H1 (cell line): ENCODE measurements around the gene DPEP2NB. TPM values are rescaled to one million over a fixed set of nuclear protein-coding genes. Genes with fewer than 3 reads are reported as not detected.

Experiments used
- CTCF ChIA-PET: fragments of 300-600 bp; sonication (Branson Sonifier 250); formaldehyde crosslinking; loops from one replicate; lab custom pipeline; 2021; ENCODE audit not compliant: partially characterized antibody; lab: Charles Lee
- POLR2A ChIA-PET: fragments of 300-600 bp; sonication (Branson Sonifier 250); formaldehyde crosslinking; loops from one replicate; lab custom pipeline; 2021; ENCODE audit warnings: inconsistent platforms; ENCODE audit not compliant: partially characterized antibody; lab: Charles Lee
- DNase-seq, 2 experiments: peaks; one replicate each; pipeline versions ENCODE4 v3.0.0 to v3.0.0-alpha.2; 2010 to 2022; ENCODE audit warnings: low spot score in 2 of 2, low read depth in 1 of 2, mixed read lengths in 1 of 2
- FAIRE-seq: peaks from 2 replicates; lab custom pipeline; 2011; peaks lifted over from hg19 to GRCh38; lab: Jason Lieb, UNC
- H2AFZ ChIP-seq: 2 replicates; pipeline ENCODE4 v1.8.1; 2012; ENCODE audit warnings: low read length, inconsistent platforms
- H2AK5ac ChIP-seq: 2 replicates; pipeline ENCODE4 v1.6.1; 2013; ENCODE audit warnings: low read depth, low read length
- H2BK120ac ChIP-seq: replicated peaks from 2 replicates; pipeline ENCODE3; 2013; ENCODE audit warnings: low read depth, low read length, inconsistent platforms
- H2BK12ac ChIP-seq: 2 replicates; pipeline ENCODE4 v1.6.1; 2013; ENCODE audit warnings: low read depth, low read length
- H2BK15ac ChIP-seq: 2 replicates; pipeline ENCODE4 v1.6.1; 2013; ENCODE audit warnings: low read length
- H2BK20ac ChIP-seq: 2 replicates; pipeline ENCODE4 v1.6.1; 2013; ENCODE audit warnings: low read length
- H2BK5ac ChIP-seq: 2 replicates; pipeline ENCODE4 v1.6.1; 2013; ENCODE audit warnings: low read depth, low read length
- H3K14ac ChIP-seq: 2 replicates; pipeline ENCODE4 v1.6.1; 2013; ENCODE audit warnings: inconsistent platforms; ENCODE audit not compliant: insufficient read length
- H3K18ac ChIP-seq: 2 replicates; pipeline ENCODE4 v1.6.1; 2013; ENCODE audit warnings: low read length; ENCODE audit errors: extremely low read depth
- H3K23ac ChIP-seq: 2 replicates; pipeline ENCODE4 v1.6.1; 2013; ENCODE audit warnings: inconsistent platforms; ENCODE audit not compliant: insufficient read length
- H3K23me2 ChIP-seq: 2 replicates; pipeline ENCODE4 v1.6.1; 2013; ENCODE audit warnings: low read depth, low read length
- H3K27ac ChIP-seq: 2 replicates; pipeline ENCODE4 v1.6.1; 2011; ENCODE audit warnings: low read depth, low read length, inconsistent platforms
- H3K27me3 ChIP-seq, 4 experiments: replicated peaks in 1 of 4; 1 replicate in 1 of 4; 2 replicates in 3 of 4; pipeline versions ENCODE4 v1.6.1 to v1.8.1; 2011 to 2013; ENCODE audit warnings: low read length in 3 of 4, mild to moderate bottlenecking in 3 of 4, inconsistent platforms in 2 of 4, mixed read lengths in 2 of 4, moderate library complexity in 1 of 4; ENCODE audit not compliant: control insufficient read depth in 3 of 4, insufficient read depth in 3 of 4; ENCODE audit errors: extremely low read depth in 1 of 4
- H3K36me3 ChIP-seq, 4 experiments: 2 replicates each; pipeline versions ENCODE4 v1.6.1 to v1.8.1; 2011 to 2013; ENCODE audit warnings: mild to moderate bottlenecking in 4 of 4, low read length in 3 of 4, moderate library complexity in 2 of 4, control low read depth in 1 of 4, inconsistent platforms in 1 of 4; ENCODE audit not compliant: insufficient read depth in 4 of 4, control insufficient read depth in 2 of 4
- H3K4ac ChIP-seq: replicated peaks from 2 replicates; pipeline ENCODE3; 2013; ENCODE audit warnings: low read length, low read depth, mixed read lengths, inconsistent platforms; ENCODE audit not compliant: insufficient read length
- H3K4me1 ChIP-seq, 4 experiments: replicated peaks in 1 of 4; 1 replicate in 1 of 4; 2 replicates in 3 of 4; pipeline versions ENCODE4 v1.6.1 to v1.8.1; 2011 to 2013; ENCODE audit warnings: low read length in 3 of 4, inconsistent platforms in 2 of 4, mixed read lengths in 1 of 4; ENCODE audit not compliant: insufficient read depth in 4 of 4, control insufficient read depth in 3 of 4
- H3K4me2 ChIP-seq, 2 experiments: 2 replicates each; pipeline versions ENCODE4 v1.6.1 to v1.8.1; 2011 to 2013; ENCODE audit warnings: low read depth in 2 of 2, low read length in 2 of 2, control low read depth in 1 of 2, inconsistent platforms in 1 of 2, mild to moderate bottlenecking in 1 of 2; ENCODE audit not compliant: insufficient read depth in 1 of 2
- H3K4me3 ChIP-seq, 4 experiments: fragments of 200-600, 300-600 bp in 1 of 4; sonication (generic), shearing (Covaris generic), sonication (Bioruptor Twin) in 1 of 4; 2 replicates each; pipeline versions ENCODE4 v1.5.1 to v1.8.1; 2011 to 2016; ENCODE audit warnings: low read length in 4 of 4, low read depth in 3 of 4, control low read depth in 2 of 4, inconsistent platforms in 2 of 4, mild to moderate bottlenecking in 2 of 4, mixed read lengths in 1 of 4, moderate library complexity in 1 of 4; ENCODE audit not compliant: insufficient read depth in 2 of 4; ENCODE audit errors: extremely low read depth in 1 of 4
- H3K56ac ChIP-seq: replicated peaks from 2 replicates; pipeline ENCODE3; 2013; ENCODE audit warnings: low read depth, mild to moderate bottlenecking, mixed read lengths, low read length, inconsistent platforms; ENCODE audit not compliant: insufficient read length
- H3K79me1 ChIP-seq: 2 replicates; pipeline ENCODE4 v1.6.1; 2013; ENCODE audit warnings: low read depth, low read length, control low read depth
- H3K79me2 ChIP-seq, 2 experiments: 2 replicates each; pipeline versions ENCODE4 v1.6.1 to v1.8.1; 2012 to 2013; ENCODE audit warnings: low read length in 2 of 2, mild to moderate bottlenecking in 2 of 2, inconsistent platforms in 1 of 2; ENCODE audit not compliant: insufficient read depth in 2 of 2, control insufficient read depth in 1 of 2
- H3K9ac ChIP-seq, 4 experiments: replicated peaks in 1 of 4; 1 replicate in 1 of 4; 2 replicates in 3 of 4; pipeline versions ENCODE4 v1.6.1 to v1.8.1; 2011 to 2013; ENCODE audit warnings: low read depth in 3 of 4, low read length in 3 of 4, control low read depth in 2 of 4, mild to moderate bottlenecking in 2 of 4, moderate library complexity in 2 of 4, inconsistent platforms in 1 of 4; ENCODE audit errors: extremely low read depth in 1 of 4
- H3K9me3 ChIP-seq, 2 experiments: 2 replicates each; pipeline versions ENCODE4 v1.6.1 to v1.8.1; 2012 to 2013; ENCODE audit warnings: mild to moderate bottlenecking in 2 of 2, moderate library complexity in 2 of 2, control low read depth in 1 of 2, inconsistent platforms in 1 of 2, low read depth in 1 of 2, low read length in 1 of 2, mixed read lengths in 1 of 2; ENCODE audit not compliant: insufficient read depth in 2 of 2
- H4K20me1 ChIP-seq, 2 experiments: replicated peaks in 1 of 2; 2 replicates each; pipeline versions ENCODE3 to v1.8.1; 2011 to 2013; ENCODE audit warnings: inconsistent platforms in 2 of 2, low read length in 2 of 2, mild to moderate bottlenecking in 1 of 2; ENCODE audit not compliant: insufficient read depth in 2 of 2, control insufficient read depth in 1 of 2
- H4K5ac ChIP-seq: 2 replicates; pipeline ENCODE4 v1.6.1; 2013; ENCODE audit warnings: low read length, low read depth, mixed read lengths, inconsistent platforms; ENCODE audit not compliant: insufficient read length
- H4K8ac ChIP-seq: 2 replicates; pipeline ENCODE4 v1.8.0; 2013; ENCODE audit warnings: mild to moderate bottlenecking, moderate library complexity, low read length, inconsistent platforms; ENCODE audit not compliant: insufficient read depth; ENCODE audit errors: extremely low read depth
- H4K91ac ChIP-seq: replicated peaks from 2 replicates; pipeline ENCODE3; 2013; ENCODE audit warnings: low read length, mixed read lengths, inconsistent platforms; ENCODE audit not compliant: insufficient read length
- ATF2 ChIP-seq: IDR thresholded peaks from 2 replicates; pipeline ENCODE4 v1.6.1; 2012; ENCODE audit warnings: low read length, inconsistent platforms
- WGBS, 2 experiments: shearing (Covaris generic) in 1 of 2; methylation state at CpG; one replicate each; pipeline versions ENCODE4 v1.1.6 to v1.1.7; 2013 to 2015; ENCODE audit warnings: low lambda C conversion rate in 2 of 2, mixed read lengths in 2 of 2, inconsistent platforms in 1 of 2, low coverage in 1 of 2, missing lambda C conversion rate in 1 of 2; ENCODE audit not compliant: insufficient replicate concordance in 2 of 2, insufficient coverage in 1 of 2, insufficient read length in 1 of 2; ENCODE audit errors: extremely low coverage in 1 of 2, missing lambda C conversion rate in 1 of 2; 5-methylcytosine and 5-hydroxymethylcytosine counted together
- polyA plus RNA-seq, 7 experiments: library from polyadenylated mRNA; depleted of rRNA in 3 of 7; stranded (reverse) in 5 of 7; unstranded in 2 of 7; fragments of >200 nt in 5 of 7; fragments of 200-250 nt in 2 of 7; gene quantifications; 1 replicate in 5 of 7; 2 replicates in 1 of 7; 4 replicates in 1 of 7; pipeline versions ENCODE4 v1.2.1 to v1.2.3, GENCODE V29; 2011 to 2013; ENCODE audit warnings: missing spikeins in 2 of 7, mixed read lengths in 2 of 7
- total RNA-seq: library from RNA; stranded (reverse); fragmentation: NEBNext Ultra II Directional; extraction: Animal tissue kit (Norgen Biotek cat#: 25700); gene quantifications from 2 replicates; pipeline ENCODE4 v1.2.1, GENCODE V29; 2021

DPEP2NB gene
- total and polyA plus RNA-seq, 2 of the 8 experiments (the other 6 are each of a cell fraction or from before 2014, with no cell fraction given), result not detected

GRCh38 chr16:67996666-67997065 is 19.0 kb downstream of the DPEP2NB start:
- Histone ChIP-seq H3K79me2 (no peaks in the 10 kb centered on the region), H4K91ac (no peak overlapping the region), H3K9me3 (no peaks in the 10 kb centered on the region), H3K4me1 (no peaks in the 10 kb centered on the region; a peak in 3 of 7 replicates), H2BK120ac (no peak overlapping the region), H3K79me1 (no peaks in the 10 kb centered on the region; the same call in 1 of the 2 replicates), H3K27ac (no peak overlapping the region), H2BK20ac (no peak overlapping the region), H2BK15ac (no peak overlapping the region), H3K9ac (no peak overlapping the region), H4K5ac (no peak overlapping the region), H3K36me3 (no peaks in the 10 kb centered on the region), H3K18ac (no peak overlapping the region), H2BK12ac (no peak overlapping the region), H3K23ac (no peak overlapping the region), H4K20me1 (no peaks in the 10 kb centered on the region), H3K4me3 (no peak overlapping the region), H2AK5ac (no peak overlapping the region), H2BK5ac (no peak overlapping the region), H3K27me3 (peaks cover 0 to 12% (median 8%) of the 10 kb centered on the region in 4 experiments; a peak in 5 of 7 replicates), H3K56ac (no peak overlapping the region), H3K4me2 (no peak overlapping the region), H2AFZ (no peak overlapping the region), H3K14ac (no peak overlapping the region), H4K8ac (no peak overlapping the region), H3K23me2 (no peaks in the 10 kb centered on the region; the same call in 1 of the 2 replicates), H3K4ac (no peak overlapping the region)
- POLR2A ChIA-PET, result no interaction called here
- FAIRE-seq, result no peak
- 87% methylated on average over 5 of the region's 5 CpGs; no CpG with 5 or more reads in 1 of the 2 experiments for WGBS, 2 experiments
- CTCF ChIA-PET, result interaction anchor here (0.7 to 3.8 kb wide), 7 partner anchors 9 to 300 kb away, joined by 3 to 17 read pairs (median 10); partner anchors contain the start of genes DPEP2NB and DPEP3
- DNase-seq, result no peak
- no peak for TF ChIP-seq ATF2
